ENCODE results near the gene SV2C.
"Not testable (repeated sequence)": the region's sequence is repeated elsewhere in the genome, so short reads cannot be mapped to it uniquely, and the experiment has no call there.

SV2C gene

DNA sequence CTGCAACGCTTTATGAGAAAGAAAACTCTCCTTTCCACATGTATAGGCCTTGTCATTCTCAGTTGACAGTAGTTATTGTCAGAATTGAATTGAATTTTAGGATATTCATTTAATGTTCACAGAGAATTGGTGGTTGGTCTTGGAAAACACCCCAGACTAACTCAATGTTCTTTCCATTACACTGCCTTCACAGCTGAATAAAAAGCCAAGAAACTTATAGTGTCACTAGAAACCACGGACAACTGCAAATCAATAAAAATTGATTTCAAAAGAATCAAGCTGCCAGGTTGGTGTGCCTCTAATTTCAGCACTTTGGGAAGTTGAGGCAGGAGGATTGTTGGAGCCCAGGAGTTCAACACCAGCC, 281.0 kb downstream of the SV2C start:
- no peak overlapping the region for H3K4me3 ChIP-seq (ENCODE audit: low read depth, low read length)
- TF ChIP-seq, protein P1, sequence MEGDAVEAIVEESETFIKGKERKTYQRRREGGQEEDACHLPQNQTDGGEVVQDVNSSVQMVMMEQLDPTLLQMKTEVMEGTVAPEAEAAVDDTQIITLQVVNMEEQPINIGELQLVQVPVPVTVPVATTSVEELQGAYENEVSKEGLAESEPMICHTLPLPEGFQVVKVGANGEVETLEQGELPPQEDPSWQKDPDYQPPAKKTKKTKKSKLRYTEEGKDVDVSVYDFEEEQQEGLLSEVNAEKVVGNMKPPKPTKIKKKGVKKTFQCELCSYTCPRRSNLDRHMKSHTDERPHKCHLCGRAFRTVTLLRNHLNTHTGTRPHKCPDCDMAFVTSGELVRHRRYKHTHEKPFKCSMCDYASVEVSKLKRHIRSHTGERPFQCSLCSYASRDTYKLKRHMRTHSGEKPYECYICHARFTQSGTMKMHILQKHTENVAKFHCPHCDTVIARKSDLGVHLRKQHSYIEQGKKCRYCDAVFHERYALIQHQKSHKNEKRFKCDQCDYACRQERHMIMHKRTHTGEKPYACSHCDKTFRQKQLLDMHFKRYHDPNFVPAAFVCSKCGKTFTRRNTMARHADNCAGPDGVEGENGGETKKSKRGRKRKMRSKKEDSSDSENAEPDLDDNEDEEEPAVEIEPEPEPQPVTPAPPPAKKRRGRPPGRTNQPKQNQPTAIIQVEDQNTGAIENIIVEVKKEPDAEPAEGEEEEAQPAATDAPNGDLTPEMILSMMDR (IDR thresholded peaks at IDR 0.05; ENCODE audit: low read depth, low read length), result no peak

GRCh38 chr5:76365561-76365960, 282.4 kb downstream of the SV2C start:
- no peak overlapping the region for H3K4me3 ChIP-seq (ENCODE audit: low read depth, low read length)
- TF ChIP-seq, protein P1 (IDR thresholded peaks at IDR 0.05; ENCODE audit: low read depth, low read length), result no peak

DNA sequence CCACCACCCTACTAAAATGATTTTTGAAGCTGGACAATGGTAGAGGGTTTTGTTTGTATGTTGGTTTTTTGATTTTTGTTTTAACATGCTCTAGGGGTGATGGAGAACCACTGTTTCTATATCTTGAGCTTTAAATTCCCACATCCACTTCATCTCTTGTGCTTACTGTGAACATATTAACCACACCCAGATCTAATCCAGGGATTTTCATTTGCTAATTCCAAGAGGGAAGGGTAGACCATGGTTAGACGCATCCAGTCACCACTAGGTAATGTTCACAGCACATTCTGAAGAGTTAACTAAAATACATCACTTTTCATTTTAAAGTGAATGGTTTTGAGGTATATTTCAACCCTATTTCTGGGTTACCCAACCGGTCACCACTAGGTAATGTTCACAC, 283.4 kb downstream of the SV2C start:
- TF ChIP-seq, protein P1 (IDR thresholded peaks at IDR 0.05; ENCODE audit: low read depth, low read length), result no peak
- no peak overlapping the region for H3K4me3 ChIP-seq (ENCODE audit: low read depth, low read length)

- TF ChIP-seq, protein P1 (IDR thresholded peaks at IDR 0.05; ENCODE audit: low read depth, low read length), result no peak
- no peak overlapping the region for H3K4me3 ChIP-seq (ENCODE audit: low read depth, low read length)
Observed at GRCh38 chr5:76367623-76368371, 284.6 kb downstream of the SV2C start.

GRCh38 chr5:76368941-76369340, 285.8 kb downstream of the SV2C start:
- TF ChIP-seq, protein P1 (IDR thresholded peaks at IDR 0.05; ENCODE audit: low read depth, low read length), result no peak
- no peak overlapping the region for H3K4me3 ChIP-seq (ENCODE audit: low read depth, low read length)

DNA sequence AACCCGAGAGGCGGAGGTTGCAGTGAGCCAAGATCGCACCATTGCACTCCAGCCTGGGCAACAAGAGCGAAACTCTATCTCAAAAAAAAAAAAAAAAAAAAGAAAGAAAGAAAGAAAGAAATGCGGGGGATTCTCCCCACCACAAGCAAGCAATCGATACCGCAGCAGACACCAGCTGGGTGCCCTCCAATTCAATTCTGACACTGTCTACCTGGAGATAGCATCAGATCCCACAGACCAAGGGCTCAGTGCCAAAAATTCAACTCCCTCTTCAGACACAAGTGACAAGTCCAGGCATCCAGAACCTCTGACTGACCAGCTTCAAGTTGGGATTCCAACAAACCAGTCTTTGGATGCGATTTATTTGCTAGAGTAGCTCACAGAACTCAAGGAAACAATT, 286.5 kb downstream of the SV2C start:
- not testable (repeated sequence) for H3K4me3 ChIP-seq (ENCODE audit: low read depth, low read length)

- H3K4me3 ChIP-seq (ENCODE audit: low read depth, low read length), result no peak overlapping the region
- TF ChIP-seq, protein P1 (IDR thresholded peaks at IDR 0.05; ENCODE audit: low read depth, low read length), result no peak
Observed at GRCh38 chr5:76371960-76372322, 288.8 kb downstream of the SV2C start.
